MM.1S (cell line): ENCODE results near the gene TMEM86B.

Source experiments
- DNase-seq: peaks from one replicate; pipeline ENCODE4 v3.0.0-alpha.2; 2015
- H2AFZ ChIP-seq: fragments of 300-600 bp; sonication (generic); 2 replicates; pipeline ENCODE4 v1.6.0; 2016; ENCODE audit warnings: antibody characterized with exemption, low read length
- H3F3A ChIP-seq: fragments of 300-600 bp; sonication (generic); 2 replicates; pipeline ENCODE4 v1.6.1; 2016; ENCODE audit warnings: mild to moderate bottlenecking, antibody characterized with exemption, low read length, moderate library complexity, mixed read lengths; ENCODE audit not compliant: insufficient read depth
- H3K27ac ChIP-seq: fragments of 300-600 bp; sonication (generic); 2 replicates; pipeline ENCODE4 v1.5.1; 2016; ENCODE audit warnings: mild to moderate bottlenecking, low read length
- H3K27me3 ChIP-seq: fragments of 300-600 bp; sonication (generic); replicated peaks from 2 replicates; pipeline ENCODE4 v1.6.0; 2016; ENCODE audit warnings: low read length; ENCODE audit not compliant: insufficient read depth
- H3K36me3 ChIP-seq: fragments of 300-600 bp; sonication (generic); replicated peaks from 2 replicates; pipeline ENCODE4 v1.6.1; 2016; ENCODE audit warnings: mild to moderate bottlenecking, low read length, mixed read lengths; ENCODE audit not compliant: insufficient read depth
- H3K4me1 ChIP-seq: fragments of 300-600 bp; sonication (generic); 2 replicates; pipeline ENCODE4 v1.6.1; 2016; ENCODE audit warnings: low read length, mixed read lengths
- H3K4me2 ChIP-seq: fragments of 300-600 bp; sonication (generic); 2 replicates; pipeline ENCODE4 v1.6.0; 2016; ENCODE audit warnings: low read depth, low read length
- H3K4me3 ChIP-seq: fragments of 300-600 bp; sonication (generic); 2 replicates; pipeline ENCODE4 v1.5.1; 2016; ENCODE audit warnings: low read length, mixed read lengths
- H3K79me2 ChIP-seq: fragments of 300-600 bp; sonication (generic); 2 replicates; pipeline ENCODE4 v1.6.1; 2016; ENCODE audit warnings: mixed run types, low read length, mixed read lengths
- H3K9ac ChIP-seq: fragments of 300-600 bp; sonication (generic); 2 replicates; pipeline ENCODE4 v1.6.1; 2016; ENCODE audit warnings: low read length, mixed read lengths
- H3K9me2 ChIP-seq: fragments of 300-600 bp; sonication (generic); replicated peaks from 2 replicates; pipeline ENCODE4 v1.6.1; 2016; ENCODE audit warnings: mild to moderate bottlenecking, low read length, mixed read lengths; ENCODE audit not compliant: insufficient read depth
- H3K9me3 ChIP-seq: fragments of 300-600 bp; sonication (generic); replicated peaks from 2 replicates; pipeline ENCODE4 v1.6.1; 2016; ENCODE audit warnings: mild to moderate bottlenecking, low read length, mixed read lengths; ENCODE audit not compliant: insufficient read depth
- H4K20me1 ChIP-seq: fragments of 300-600 bp; sonication (generic); 2 replicates; pipeline ENCODE4 v1.6.1; 2016; ENCODE audit warnings: mild to moderate bottlenecking, low read length, moderate library complexity, mixed read lengths; ENCODE audit not compliant: insufficient read depth
- EZH2 ChIP-seq: fragments of 300-600 bp; sonication (generic); optimal IDR thresholded peaks from 2 replicates; pipeline ENCODE3; 2017; ENCODE audit warnings: low read depth, mild to moderate bottlenecking, antibody characterized with exemption, low read length, mixed read lengths
- EZH2phosphoT487 ChIP-seq: fragments of 300-600 bp; sonication (generic); IDR thresholded peaks from 2 replicates; pipeline ENCODE4 v1.6.1; 2018; ENCODE audit warnings: antibody characterized with exemption, low read length
- TF ChIP-seq, protein P1 (sequence below): fragments of 300-600 bp; sonication (generic); IDR thresholded peaks from 2 replicates; pipeline ENCODE4 v1.5.1; 2016; ENCODE audit warnings: antibody characterized with exemption, low read length, mixed read lengths

The TMEM86B gene

DNA sequence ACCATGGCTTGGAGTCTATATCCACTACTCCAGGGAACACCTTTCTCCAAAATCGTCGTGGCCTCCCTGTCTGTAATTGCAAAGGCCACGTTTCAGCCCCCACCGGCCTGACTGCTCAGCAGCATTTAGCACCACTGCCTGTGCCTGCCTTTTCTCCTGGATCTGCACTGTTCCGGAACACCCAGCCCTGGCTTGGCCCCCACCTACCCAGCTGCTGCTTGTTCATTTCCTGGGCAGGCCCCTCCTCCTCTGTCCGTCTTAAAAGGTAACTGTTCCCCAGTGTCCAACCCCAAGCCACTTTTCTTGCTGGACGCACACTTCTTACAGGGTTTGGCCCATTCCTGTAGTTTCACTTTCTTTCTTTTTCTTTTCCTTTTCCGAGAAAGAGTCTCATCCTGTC, 39.9 kb downstream of the TMEM86B start:
- H3K4me1 ChIP-seq, result no peaks in the 10 kb centered on the region
- no peaks in the 10 kb centered on the region for H3K36me3 ChIP-seq
- no peaks in the 10 kb centered on the region for H3K9me2 ChIP-seq
- TF ChIP-seq, protein P1, sequence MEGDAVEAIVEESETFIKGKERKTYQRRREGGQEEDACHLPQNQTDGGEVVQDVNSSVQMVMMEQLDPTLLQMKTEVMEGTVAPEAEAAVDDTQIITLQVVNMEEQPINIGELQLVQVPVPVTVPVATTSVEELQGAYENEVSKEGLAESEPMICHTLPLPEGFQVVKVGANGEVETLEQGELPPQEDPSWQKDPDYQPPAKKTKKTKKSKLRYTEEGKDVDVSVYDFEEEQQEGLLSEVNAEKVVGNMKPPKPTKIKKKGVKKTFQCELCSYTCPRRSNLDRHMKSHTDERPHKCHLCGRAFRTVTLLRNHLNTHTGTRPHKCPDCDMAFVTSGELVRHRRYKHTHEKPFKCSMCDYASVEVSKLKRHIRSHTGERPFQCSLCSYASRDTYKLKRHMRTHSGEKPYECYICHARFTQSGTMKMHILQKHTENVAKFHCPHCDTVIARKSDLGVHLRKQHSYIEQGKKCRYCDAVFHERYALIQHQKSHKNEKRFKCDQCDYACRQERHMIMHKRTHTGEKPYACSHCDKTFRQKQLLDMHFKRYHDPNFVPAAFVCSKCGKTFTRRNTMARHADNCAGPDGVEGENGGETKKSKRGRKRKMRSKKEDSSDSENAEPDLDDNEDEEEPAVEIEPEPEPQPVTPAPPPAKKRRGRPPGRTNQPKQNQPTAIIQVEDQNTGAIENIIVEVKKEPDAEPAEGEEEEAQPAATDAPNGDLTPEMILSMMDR, result no peak
- no peak for TF ChIP-seq EZH2phosphoT487
- no peak for TF ChIP-seq EZH2
- no peaks in the 10 kb centered on the region for H3F3A ChIP-seq
- no peaks in the 10 kb centered on the region; the same call in 1 of the 2 replicates for H4K20me1 ChIP-seq
- no peak overlapping the region for H2AFZ ChIP-seq
- peak overlapping the region; percentile 28; the same call in 1 of the 2 replicates for H3K4me3 ChIP-seq
- peaks cover 72% of the 10 kb centered on the region for H3K27me3 ChIP-seq
- H3K79me2 ChIP-seq, result no peaks in the 10 kb centered on the region
- peak overlapping the region; percentile 49 for H3K4me2 ChIP-seq
- no peak overlapping the region for H3K9ac ChIP-seq
- H3K27ac ChIP-seq, result no peak overlapping the region
- DNase-seq, result no peak
- H3K9me3 ChIP-seq, result no peaks in the 10 kb centered on the region

DNA sequence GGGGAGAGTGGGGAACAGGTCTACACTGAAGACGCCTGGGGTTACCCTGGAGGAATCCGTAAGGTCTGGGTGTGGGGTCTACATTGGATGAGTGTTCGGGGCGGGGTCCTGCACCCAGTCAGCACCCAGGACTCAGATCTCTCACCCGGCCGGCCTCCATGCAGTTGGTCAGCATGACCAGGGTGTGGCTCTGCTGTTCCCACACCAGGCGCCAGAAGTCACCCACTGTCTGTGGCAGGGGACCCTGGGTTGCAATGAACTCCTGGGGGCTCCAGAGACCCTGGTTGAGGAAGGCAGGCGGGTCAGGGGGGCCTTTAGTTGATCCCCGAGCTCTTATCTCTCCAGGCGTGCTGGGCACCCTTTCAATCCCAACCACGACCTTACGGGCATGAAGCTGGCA, 42.5 kb downstream of the TMEM86B start:
- H2AFZ ChIP-seq, result no peak overlapping the region
- TF ChIP-seq EZH2, result no peak
- TF ChIP-seq EZH2phosphoT487, result no peak
- TF ChIP-seq, protein P1, result no peak

DNA sequence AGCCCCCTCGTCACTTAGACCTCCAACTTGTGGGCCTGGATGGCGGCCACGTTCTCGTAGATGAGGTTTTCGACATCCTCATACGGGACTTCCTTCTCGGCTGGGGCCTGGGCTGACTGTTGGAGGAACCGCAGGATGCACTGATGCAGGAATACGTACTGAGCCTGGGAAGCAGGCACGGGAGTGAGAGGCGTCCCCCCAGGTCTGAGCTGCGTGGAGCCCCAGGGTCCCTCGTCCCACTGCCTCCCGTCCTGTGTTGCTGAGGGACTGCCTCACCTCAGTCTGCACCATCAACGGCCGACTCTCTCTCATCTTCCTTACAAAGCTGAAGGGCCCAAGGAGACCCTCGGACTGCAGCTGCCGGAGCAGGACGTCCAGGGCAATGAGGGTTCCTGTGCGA, 46.8 kb downstream of the TMEM86B start:
- H3K27me3 ChIP-seq, result peaks cover 95% of the 10 kb centered on the region
- H3K4me2 ChIP-seq, result no peak overlapping the region
- H3K36me3 ChIP-seq, result no peaks in the 10 kb centered on the region
- H2AFZ ChIP-seq, result no peak overlapping the region
- DNase-seq, result no peak
- no peak overlapping the region for H3K4me3 ChIP-seq
- H4K20me1 ChIP-seq, result no peaks in the 10 kb centered on the region; the same call in 1 of the 2 replicates
- H3K9ac ChIP-seq, result no peak overlapping the region
- no peaks in the 10 kb centered on the region for H3K9me2 ChIP-seq
- TF ChIP-seq EZH2phosphoT487 (no peak), EZH2 (no peak)
- TF ChIP-seq, protein P1, result no peak
- no peaks in the 10 kb centered on the region for H3K79me2 ChIP-seq
- no peaks in the 10 kb centered on the region for H3K9me3 ChIP-seq
- no peak overlapping the region for H3K27ac ChIP-seq
- H3F3A ChIP-seq, result no peaks in the 10 kb centered on the region
- peaks cover 8% of the 10 kb centered on the region; the same call in 1 of the 2 replicates for H3K4me1 ChIP-seq

More for the DNA sequence above, 42.5 kb downstream of the TMEM86B start:
- H3K79me2 ChIP-seq, result no peaks in the 10 kb centered on the region
- no peaks in the 10 kb centered on the region for H3K9me3 ChIP-seq
- H3K4me3 ChIP-seq, result no peak overlapping the region
- no peak overlapping the region for H3K27ac ChIP-seq
- H3K4me2 ChIP-seq, result no peak overlapping the region
- H3K27me3 ChIP-seq, result peaks cover 71% of the 10 kb centered on the region
- DNase-seq, result no peak
- no peaks in the 10 kb centered on the region for H3K9me2 ChIP-seq
- H3K36me3 ChIP-seq, result no peaks in the 10 kb centered on the region
- no peaks in the 10 kb centered on the region for H3K4me1 ChIP-seq
- H3K9ac ChIP-seq, result no peak overlapping the region
- no peaks in the 10 kb centered on the region for H3F3A ChIP-seq
- H4K20me1 ChIP-seq, result no peaks in the 10 kb centered on the region; the same call in 1 of the 2 replicates
